A549 (cell line): ENCODE data around the gene CDC5L.

Source experiments
- CTCF ChIP-seq: fragments of >200 bp; sonication (Bioruptor Twin); formaldehyde crosslinking; IDR thresholded peaks from 3 replicates; pipeline ENCODE4 v1.5.1; 2016
- NR3C1 ChIP-seq: fragments of >200 bp; sonication (Bioruptor Twin); formaldehyde crosslinking; IDR thresholded peaks from 3 replicates; pipeline ENCODE4 v1.6.1; 2017
- SMC3 ChIP-seq: fragments of >200 bp; sonication (Bioruptor Twin); formaldehyde crosslinking; IDR thresholded peaks from 3 replicates; pipeline ENCODE4 v1.6.1; 2018; ENCODE audit warnings: inconsistent platforms
- TF ChIP-seq, protein P1 (sequence below): IDR thresholded peaks from 2 replicates; pipeline ENCODE4 v1.6.1; 2012

DNA sequence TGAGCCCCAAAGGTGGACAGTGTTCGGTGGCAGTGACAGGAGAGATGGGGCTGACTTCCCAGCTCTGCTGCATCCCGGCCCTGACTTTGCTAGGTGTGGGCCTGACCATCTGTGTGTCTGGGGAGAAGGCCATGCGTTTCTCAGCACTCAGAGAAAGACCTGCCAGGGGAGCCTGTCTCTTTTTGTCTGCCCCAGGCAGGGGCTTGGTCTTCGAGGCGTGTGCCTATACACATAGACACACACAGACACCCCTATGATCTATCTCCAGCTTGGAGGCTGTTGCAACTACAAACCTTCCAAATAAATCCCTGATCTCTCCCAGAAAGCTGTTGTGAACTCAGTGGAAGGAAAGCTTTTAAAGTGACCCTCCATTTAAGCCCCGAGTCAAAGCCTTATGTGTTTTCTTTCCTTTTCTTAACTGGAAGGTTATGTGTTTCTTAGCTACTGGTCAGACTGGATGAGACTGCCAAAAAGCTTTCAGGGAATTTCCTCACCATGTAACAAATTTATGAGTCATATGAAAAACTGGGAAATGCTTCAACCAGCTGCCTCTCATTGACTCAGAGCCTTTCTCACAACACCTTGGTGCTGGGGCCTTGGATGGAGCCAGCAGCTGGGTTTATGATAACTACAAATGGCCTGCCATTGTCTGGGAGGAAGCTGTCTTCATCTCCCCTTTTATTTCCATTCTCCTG, 102.6 kb downstream of the CDC5L start:
- TF ChIP-seq CTCF (no peak), NR3C1 (no peak), SMC3 (no peak)
- TF ChIP-seq, protein P1, sequence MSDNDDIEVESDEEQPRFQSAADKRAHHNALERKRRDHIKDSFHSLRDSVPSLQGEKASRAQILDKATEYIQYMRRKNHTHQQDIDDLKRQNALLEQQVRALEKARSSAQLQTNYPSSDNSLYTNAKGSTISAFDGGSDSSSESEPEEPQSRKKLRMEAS: no peak
